Measurements from ENCODE around the gene PACS2.

The PACS2 gene

DNA sequence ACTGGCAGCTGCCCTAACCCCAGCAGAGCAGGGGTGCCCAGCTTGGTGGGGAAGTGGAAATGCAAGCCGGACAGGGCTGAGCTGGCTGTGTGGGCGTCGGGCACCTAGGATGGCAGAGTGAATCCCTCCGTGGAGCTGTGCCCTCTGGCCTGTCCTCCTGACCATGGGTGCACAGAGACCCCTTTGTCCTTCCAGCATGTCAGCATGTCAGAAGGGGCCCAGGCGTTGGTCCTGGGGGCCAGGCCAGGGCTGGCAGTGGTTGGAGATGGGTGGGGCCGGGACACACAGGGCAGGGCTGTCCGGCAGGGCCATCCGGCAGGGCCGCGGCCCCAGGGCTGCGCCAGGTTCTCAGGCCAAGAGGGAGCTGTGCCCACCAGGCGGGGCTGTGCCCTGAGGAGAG is 75.0 kb downstream of the PACS2 start:
- DNase-seq: no peak

GRCh38 chr14:105389976-105390848 is 75.7 kb downstream of the PACS2 start:
- DNase-seq: no peak

GRCh38 chr14:105390849-105391500 is 76.4 kb downstream of the PACS2 start:
- no peak for DNase-seq

DNA sequence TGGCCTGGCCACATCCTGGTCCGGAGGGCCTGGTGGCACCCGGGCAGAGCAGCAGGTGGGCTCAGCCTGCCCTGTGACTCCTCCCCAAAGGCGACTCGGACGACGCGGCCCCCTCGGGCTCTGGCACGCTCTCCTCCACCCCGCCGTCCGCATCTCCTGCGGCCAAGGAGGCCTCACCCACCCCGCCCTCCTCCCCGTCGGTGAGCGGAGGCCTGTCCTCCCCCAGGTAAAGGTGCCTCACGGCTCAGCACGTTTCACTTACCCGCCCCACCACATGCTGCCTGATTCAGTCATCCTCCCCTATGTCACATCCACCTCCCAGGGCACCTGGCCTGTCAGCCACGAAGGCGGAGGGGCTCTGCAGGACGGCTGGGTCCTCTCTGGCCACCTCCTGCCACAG is 77.0 kb downstream of the PACS2 start:
- DNase-seq: no peak

- no peak for DNase-seq
These were observed 77.9 kb downstream of the PACS2 start for GRCh38 chr14:105392131-105393090.

DNA sequence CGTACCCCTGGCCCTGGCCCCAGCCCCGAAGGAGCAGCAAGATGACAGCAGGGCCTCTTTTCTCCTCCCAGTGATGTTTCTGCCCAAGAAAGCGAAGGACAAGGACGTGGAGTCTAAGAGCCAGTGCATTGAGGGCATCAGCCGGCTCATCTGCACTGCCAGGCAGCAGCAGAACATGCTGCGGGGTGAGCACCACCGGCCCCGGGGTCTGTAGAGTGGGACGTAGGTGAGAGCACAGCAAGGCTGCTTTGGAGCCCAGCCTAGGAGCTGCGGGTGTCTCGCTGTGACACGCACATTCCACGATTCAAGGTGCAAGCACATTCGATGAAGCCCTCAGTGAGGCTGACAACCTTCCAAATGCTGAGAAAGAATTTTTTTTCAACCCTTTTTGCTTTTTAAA is 78.6 kb downstream of the PACS2 start:
- no peak for DNase-seq

DNA sequence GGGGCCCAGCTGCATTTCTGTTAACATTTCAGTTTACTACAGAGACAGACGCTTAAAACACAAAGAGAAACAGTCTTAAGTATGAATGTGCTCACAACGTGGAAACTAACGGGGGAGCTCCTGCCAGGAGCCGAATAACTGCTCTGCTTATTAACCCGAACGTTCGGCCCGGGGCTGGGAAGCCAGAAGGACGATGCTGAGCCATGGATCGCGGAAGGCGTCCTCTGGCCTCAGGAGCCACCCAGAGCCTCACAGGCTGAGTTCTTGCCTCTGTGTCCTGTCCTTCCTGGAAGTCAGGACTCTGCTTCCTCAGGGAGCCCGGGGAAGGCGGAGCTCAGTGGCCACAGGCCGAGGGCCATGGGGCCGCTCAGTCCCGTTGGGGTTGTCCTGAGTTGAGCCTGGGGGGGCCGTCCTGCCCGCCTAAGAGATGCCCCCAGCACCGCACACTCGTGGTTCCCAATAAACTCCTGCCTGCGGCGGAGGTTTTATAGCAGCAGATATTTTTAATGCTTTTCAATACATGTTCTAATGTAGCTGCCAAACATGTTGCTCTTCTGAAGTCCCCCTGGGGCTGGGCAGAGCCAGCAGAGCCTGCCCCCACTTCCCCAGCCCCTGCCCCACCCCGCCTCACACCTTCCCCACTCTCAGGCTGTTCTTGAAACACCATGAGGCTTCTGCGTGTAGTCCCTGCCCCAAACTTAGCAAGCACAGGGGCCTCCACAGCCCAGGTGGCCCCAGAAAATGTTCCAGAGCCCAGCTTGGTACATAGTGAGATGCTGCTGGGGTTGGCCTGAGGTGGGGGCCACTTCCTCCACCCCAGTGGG is 80.4 kb downstream of the PACS2 start:
- no peak for DNase-seq

DNA sequence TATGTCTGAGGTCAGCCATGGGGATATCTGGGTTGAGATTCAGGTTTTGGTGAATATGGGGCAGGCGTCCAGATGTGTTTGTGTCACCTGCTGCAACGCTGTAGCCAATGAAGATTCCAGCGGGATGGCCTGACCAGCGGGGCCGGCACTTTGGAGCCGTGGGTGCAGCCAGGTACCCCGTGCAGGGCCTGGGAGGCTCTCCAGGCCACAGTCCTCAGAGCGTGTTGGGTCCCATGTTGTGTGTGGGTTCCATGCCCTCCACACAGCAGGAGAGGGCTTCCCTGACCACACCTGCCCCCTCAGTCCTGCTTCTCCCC is 80.9 kb downstream of the PACS2 start:
- no peak for DNase-seq

DNA sequence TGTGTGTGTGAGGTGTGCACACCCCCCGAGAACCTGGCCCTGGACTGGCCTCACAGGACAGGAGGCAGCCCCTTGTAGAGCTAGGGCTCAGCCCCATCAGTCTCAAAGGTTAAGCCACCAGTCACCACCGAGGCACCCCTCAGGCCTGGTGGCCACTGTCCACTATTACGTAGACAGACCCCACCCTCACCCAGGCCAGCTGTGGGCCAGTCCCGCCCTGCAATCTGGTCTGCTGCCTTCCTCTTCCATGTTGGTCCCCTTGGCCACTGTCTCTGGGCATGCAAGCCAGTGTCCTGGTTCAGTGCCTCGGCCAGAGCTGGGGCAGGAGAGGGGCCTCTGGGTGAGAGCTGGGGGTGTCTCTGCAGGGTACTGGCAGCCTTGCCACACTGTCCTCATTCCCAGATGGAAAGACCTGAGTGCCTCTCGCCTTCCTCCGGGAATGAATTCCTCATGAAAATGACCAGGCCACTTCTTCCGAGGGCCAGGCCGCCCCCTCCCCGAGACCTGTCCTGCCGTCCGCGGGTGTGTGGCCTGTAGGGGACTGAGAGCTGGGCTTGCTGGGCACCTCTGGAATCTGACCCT is 82.9 kb downstream of the PACS2 start:
- DNase-seq: no peak

GRCh38 chr14:105398044-105398725 is 83.6 kb downstream of the PACS2 start, which contains the start of gene TEX22:
Gene TEX22, plus strand, starts transcription at chr14:105398538. Its CDS starts 803 bp downstream, at chr14:105399341.
- DNase-seq: peak; percentile 58 to 65

DNA sequence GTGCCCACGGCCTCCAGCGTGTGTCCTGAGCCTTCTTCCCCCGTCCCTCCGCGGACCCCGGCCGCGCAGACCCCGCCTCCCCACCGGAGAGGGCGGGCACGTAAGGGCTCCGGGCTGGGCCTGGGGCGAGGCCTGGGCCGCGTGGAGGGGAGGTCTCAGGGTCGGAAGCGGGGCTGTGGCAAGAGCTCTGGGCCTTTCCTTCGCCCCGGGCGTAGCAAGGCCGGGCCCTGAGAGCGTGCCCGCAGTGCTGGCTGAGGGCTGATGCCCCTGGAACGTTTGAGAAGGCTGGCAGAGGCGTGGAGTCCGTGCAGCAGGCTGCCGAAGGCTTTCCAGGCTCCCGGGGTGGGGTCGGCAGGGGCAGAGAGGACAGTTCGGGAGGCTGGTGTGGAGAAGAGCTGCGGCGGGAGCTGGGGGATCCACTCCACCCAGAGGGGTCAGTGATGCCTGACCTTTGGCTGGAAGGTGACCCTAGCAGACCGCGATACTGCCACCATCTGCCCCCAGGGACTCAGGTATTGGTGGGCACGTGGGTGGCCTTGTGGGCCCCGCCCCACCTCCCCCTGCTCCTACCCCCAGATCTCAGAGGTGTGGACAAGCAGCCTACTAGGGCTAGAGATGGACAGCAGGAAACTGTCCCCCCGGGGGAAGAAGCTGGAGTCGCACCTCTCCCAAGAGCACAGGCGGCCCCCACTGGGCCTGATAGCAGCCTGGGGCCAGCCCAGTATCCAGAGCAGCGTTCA is 84.3 kb downstream of the PACS2 start:
- DNase-seq: peak; percentile 57

- DNase-seq: peak in 1 of 2 experiments; percentile 34
These were observed 84.9 kb downstream of the PACS2 start for GRCh38 chr14:105399466-105399775.

- no peak for DNase-seq
These were observed 85.5 kb downstream of the PACS2 start for GRCh38 chr14:105400016-105400415.

- no peak for DNase-seq
These were observed 87.2 kb downstream of the PACS2 start for GRCh38 chr14:105401699-105402098.

- no peak for DNase-seq
These were observed 94.0 kb downstream of the PACS2 start for GRCh38 chr14:105408592-105408991.

DNA sequence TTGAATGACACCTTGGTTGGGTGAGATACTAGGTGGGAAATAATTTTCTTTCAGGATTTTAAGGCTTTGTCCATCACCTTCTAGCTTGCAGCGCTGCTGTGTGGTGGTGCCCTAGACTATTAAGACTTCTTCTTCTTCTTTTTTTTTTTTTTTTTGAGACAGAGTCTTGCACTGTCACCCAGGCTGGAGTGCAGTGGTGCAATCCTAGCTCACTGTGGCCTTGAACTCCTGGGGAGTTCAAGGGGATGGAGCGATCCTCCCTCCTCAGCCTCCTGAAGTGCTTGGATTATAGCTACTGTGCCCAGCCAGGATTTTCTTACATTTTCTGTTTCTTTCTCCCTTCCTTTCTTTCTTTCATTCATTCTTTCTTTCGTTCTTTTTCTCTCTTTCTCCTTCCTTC is 94.8 kb downstream of the PACS2 start:
- peak in 1 of 2 experiments; percentile 20 for DNase-seq

DNA sequence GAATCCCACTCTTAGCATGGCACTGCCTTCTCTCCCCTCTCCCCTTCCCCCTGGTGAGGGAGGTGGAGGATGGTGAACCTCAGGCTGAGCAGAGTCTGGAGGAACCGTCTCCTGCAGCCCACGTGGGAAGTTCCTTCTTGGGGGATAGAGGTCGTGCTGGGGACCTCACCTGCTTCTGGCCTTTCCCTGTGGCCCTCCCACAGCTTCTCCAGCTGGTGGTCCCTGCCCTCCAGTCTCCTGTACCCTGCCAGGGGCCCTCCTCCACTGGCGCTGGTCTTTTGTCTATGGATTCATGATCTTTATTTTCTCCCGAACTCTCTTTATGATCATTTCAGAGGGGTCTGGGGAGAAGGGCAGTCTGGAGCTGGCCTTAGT is 96.1 kb downstream of the PACS2 start:
- no peak for DNase-seq

DNA sequence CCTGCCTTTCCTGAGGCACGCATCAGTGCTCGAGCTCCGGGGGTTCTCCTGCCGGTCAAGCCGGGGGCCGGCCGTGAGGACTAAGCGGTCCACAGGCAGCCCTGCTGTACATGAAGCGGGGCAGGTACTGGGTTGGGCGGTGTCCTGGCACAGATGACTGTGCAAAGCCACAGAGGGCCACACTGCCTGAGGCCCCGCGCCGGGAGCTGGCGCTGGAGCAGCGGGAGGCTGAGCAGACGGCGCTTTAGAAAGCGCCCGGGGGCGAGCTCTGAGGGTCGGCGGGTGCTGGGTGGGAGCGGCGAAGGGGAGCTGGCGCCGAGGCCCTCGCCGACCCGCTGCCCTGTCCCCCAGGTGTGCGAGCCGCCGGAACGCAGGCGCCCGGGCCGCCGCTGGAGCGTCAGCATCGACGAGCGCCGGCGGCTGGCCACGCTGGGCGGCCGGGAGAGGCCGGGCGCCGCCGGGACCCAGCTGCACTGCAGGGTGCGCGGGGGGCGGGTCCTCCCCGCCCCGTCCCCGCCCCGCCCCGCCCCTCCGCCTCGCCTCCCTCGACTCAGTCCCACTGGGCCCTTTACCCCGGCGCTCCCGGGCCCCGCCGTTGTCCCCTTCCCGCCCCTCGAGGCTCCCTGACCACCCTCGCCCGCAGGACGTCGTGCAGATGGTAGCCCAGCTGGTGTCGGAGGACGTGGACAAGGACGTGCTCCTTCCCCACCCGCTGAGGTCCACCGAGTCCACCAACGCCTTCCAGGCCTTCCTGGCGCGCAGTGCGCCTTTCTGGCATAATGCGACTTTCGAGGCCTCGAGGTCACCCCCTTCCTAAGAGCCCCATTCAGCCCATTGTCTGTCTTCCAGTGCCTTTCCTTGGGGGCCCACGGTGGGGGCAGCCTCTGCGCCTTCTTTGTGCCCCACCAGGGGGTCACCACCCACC is 96.7 kb downstream of the PACS2 start:
- DNase-seq: no peak

- DNase-seq: no peak
These were observed 97.6 kb downstream of the PACS2 start for GRCh38 chr14:105411985-105412770.
